ENCODE results near the gene GRID1. TPM values are rescaled to one million over a fixed set of nuclear protein-coding genes. Genes with fewer than 3 reads are reported as not detected.

The GRID1 gene
- total and polyA plus RNA-seq, 9 of the 15 experiments (the other 6 are each of a cell fraction or from before 2014, with no cell fraction given) = 0.01 to 7.2 (median 1.2) TPM

DNA sequence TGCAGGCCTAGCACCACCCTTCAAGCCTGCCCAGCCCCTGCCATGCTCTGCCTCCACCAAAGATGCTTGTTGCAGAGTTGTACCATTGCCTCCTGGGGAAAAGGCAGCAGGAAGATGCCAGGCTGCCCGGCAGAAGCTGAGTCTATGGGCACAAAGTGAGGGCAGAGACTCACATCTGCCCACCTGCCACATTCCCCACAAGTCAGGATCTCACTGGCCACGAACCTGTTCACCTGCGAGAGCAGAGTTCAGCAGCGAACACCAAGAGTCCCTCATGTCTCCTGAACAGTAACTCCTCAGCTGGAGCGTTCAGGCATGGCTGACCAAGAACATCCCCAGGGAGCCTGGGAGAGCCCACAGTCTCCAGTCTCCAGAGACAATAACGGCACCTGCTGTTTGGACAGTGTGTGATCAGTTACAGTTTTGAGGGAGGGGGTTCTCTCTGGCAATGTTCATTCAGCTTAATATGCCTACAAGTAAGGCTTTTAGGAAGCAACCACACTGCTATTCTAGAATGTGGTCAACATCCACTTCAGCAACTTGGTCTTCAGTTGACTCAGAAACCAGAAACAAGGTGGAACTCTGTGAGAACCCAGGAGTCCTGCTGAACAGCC lies 78.5 kb downstream of the GRID1 start (continued):
- TF ChIP-seq CHD4 (IDR thresholded peaks at IDR 0.05; ENCODE audit: insufficient read depth, insufficient replicate concordance, low read depth, low read length, poor library complexity, severe bottlenecking) (no peak), TCF7L2 (IDR thresholded peaks at IDR 0.05; ENCODE audit: low read depth, low read length) (no peak), RBM14 (IDR thresholded peaks at IDR 0.05; ENCODE audit: borderline replicate concordance, insufficient read depth, low read depth, low read length) (no peak), MXI1 (IDR thresholded peaks at IDR 0.05; ENCODE audit: low read depth, low read length) (no peak), NR2F6 (CRISPR knock-in tag; IDR thresholded peaks at IDR 0.05) (no peak), JUNB (CRISPR knock-in tag; conservative IDR thresholded peaks at IDR 0.05) (no peak)
- TF ChIP-seq, protein P1, sequence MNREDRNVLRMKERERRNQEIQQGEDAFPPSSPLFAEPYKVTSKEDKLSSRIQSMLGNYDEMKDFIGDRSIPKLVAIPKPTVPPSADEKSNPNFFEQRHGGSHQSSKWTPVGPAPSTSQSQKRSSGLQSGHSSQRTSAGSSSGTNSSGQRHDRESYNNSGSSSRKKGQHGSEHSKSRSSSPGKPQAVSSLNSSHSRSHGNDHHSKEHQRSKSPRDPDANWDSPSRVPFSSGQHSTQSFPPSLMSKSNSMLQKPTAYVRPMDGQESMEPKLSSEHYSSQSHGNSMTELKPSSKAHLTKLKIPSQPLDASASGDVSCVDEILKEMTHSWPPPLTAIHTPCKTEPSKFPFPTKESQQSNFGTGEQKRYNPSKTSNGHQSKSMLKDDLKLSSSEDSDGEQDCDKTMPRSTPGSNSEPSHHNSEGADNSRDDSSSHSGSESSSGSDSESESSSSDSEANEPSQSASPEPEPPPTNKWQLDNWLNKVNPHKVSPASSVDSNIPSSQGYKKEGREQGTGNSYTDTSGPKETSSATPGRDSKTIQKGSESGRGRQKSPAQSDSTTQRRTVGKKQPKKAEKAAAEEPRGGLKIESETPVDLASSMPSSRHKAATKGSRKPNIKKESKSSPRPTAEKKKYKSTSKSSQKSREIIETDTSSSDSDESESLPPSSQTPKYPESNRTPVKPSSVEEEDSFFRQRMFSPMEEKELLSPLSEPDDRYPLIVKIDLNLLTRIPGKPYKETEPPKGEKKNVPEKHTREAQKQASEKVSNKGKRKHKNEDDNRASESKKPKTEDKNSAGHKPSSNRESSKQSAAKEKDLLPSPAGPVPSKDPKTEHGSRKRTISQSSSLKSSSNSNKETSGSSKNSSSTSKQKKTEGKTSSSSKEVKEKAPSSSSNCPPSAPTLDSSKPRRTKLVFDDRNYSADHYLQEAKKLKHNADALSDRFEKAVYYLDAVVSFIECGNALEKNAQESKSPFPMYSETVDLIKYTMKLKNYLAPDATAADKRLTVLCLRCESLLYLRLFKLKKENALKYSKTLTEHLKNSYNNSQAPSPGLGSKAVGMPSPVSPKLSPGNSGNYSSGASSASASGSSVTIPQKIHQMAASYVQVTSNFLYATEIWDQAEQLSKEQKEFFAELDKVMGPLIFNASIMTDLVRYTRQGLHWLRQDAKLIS (CRISPR knock-in tag; IDR thresholded peaks at IDR 0.05) = no peak
- TF ChIP-seq, protein P2, sequence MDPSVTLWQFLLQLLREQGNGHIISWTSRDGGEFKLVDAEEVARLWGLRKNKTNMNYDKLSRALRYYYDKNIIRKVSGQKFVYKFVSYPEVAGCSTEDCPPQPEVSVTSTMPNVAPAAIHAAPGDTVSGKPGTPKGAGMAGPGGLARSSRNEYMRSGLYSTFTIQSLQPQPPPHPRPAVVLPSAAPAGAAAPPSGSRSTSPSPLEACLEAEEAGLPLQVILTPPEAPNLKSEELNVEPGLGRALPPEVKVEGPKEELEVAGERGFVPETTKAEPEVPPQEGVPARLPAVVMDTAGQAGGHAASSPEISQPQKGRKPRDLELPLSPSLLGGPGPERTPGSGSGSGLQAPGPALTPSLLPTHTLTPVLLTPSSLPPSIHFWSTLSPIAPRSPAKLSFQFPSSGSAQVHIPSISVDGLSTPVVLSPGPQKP (CRISPR knock-in tag; IDR thresholded peaks at IDR 0.05) = no peak
